B cell (primary cell): ENCODE measurements around the gene SPSB3. TPM values are rescaled to one million over a fixed set of nuclear protein-coding genes. Genes with fewer than 3 reads are reported as not detected.

Source experiments
- ATAC-seq: fragments of 200-7000 bp; cut with Tn5 transposase; one replicate; pipeline ENCODE4 v1.10.0; 2021; ENCODE audit warnings: low read depth, mild to moderate bottlenecking, moderate number of reproducible peaks, moderate library complexity
- CTCF ChIA-PET: fragments of 350-600 bp; sonication (Branson Sonifier 250); formaldehyde crosslinking; loops from one replicate; lab custom pipeline; 2021; ENCODE audit warnings: antibody characterized with exemption, inconsistent platforms; lab: Charles Lee
- POLR2A ChIA-PET: fragments of 350-600 bp; sonication (Branson Sonifier 250); formaldehyde crosslinking; loops from one replicate; lab custom pipeline; 2021; ENCODE audit warnings: antibody characterized with exemption; lab: Charles Lee
- DNase-seq: peaks from one replicate; pipeline ENCODE4 v3.0.0; 2013
- H2AFZ ChIP-seq: 2 replicates; pipeline ENCODE4 v1.6.1; 2012; ENCODE audit warnings: mild to moderate bottlenecking, low read depth, low read length; ENCODE audit not compliant: insufficient read depth, poor library complexity, severe bottlenecking
- H3K27ac ChIP-seq, 2 donors: 1 replicate in 1 of 2; 2 replicates in 1 of 2; pipeline ENCODE4 v1.5.1; 2012 to 2013; ENCODE audit warnings: low read length in 2 of 2, mild to moderate bottlenecking in 2 of 2, moderate library complexity in 1 of 2
- H3K27me3 ChIP-seq, 4 experiments: fragments of 200-600 bp in 1 of 4; sonication (generic) in 1 of 4; replicated peaks in 1 of 4; 1 replicate in 2 of 4; 2 replicates in 2 of 4; pipeline versions ENCODE4 v1.6.1 to v1.7.0; 2013 to 2016; ENCODE audit warnings: low read length in 3 of 4, mild to moderate bottlenecking in 2 of 4, mixed read lengths in 1 of 4, moderate library complexity in 1 of 4; ENCODE audit not compliant: insufficient read depth in 4 of 4, control insufficient read depth in 3 of 4; ENCODE audit errors: control extremely low read depth in 1 of 4
- H3K36me3 ChIP-seq, 2 experiments: replicated peaks in 1 of 2; 1 replicate in 1 of 2; 2 replicates in 1 of 2; pipeline versions ENCODE4 v1.6.1 to v1.7.1; 2013; ENCODE audit warnings: low read length in 1 of 2; ENCODE audit not compliant: insufficient read depth in 2 of 2, control insufficient read depth in 1 of 2; ENCODE audit errors: control extremely low read depth in 1 of 2, extremely low read depth in 1 of 2
- H3K4me1 ChIP-seq, 2 donors: fragments of 200-600 bp in 1 of 2; sonication (generic) in 1 of 2; 1 replicate in 1 of 2; 2 replicates in 1 of 2; pipeline versions ENCODE4 v1.5.1 to v1.6.1; 2013 to 2017; ENCODE audit warnings: low read length in 2 of 2; ENCODE audit not compliant: control insufficient read depth in 2 of 2, insufficient read depth in 2 of 2
- H3K4me2 ChIP-seq: replicated peaks from 2 replicates; pipeline ENCODE3; 2012; ENCODE audit warnings: mild to moderate bottlenecking, low read depth, low read length; ENCODE audit not compliant: poor library complexity, severe bottlenecking
- H3K4me3 ChIP-seq, 5 experiments: fragments of 200-600 bp in 1 of 5; sonication (generic) in 1 of 5; 1 replicate in 3 of 5; 2 replicates in 2 of 5; pipeline versions ENCODE4 v1.5.1 to v1.7.0; 2011 to 2016; ENCODE audit warnings: low read length in 4 of 5, mild to moderate bottlenecking in 4 of 5, low read depth in 2 of 5, control low read depth in 1 of 5, moderate library complexity in 1 of 5; ENCODE audit not compliant: insufficient read depth in 1 of 5; ENCODE audit errors: control extremely low read depth in 1 of 5, extremely low read depth in 1 of 5
- H3K79me2 ChIP-seq: fragments of 200-600 bp; sonication (generic); one replicate; pipeline ENCODE4 v1.6.0; 2016; ENCODE audit warnings: low read length; ENCODE audit not compliant: control insufficient read depth, insufficient read depth
- H3K9ac ChIP-seq: fragments of 200-600 bp; sonication (generic); 2 replicates; pipeline ENCODE4 v1.6.1; 2017; ENCODE audit warnings: mild to moderate bottlenecking, low read length, moderate library complexity
- H3K9me3 ChIP-seq, 3 donors: one replicate each; pipeline versions ENCODE4 v1.6.1 to v1.7.1; 2013; ENCODE audit warnings: low read length in 2 of 3; ENCODE audit not compliant: control insufficient read depth in 2 of 3, insufficient read depth in 1 of 3; ENCODE audit errors: control extremely low read depth in 1 of 3
- H4K20me1 ChIP-seq: 2 replicates; pipeline ENCODE4 v1.6.0; 2012; ENCODE audit warnings: mild to moderate bottlenecking, low read length; ENCODE audit not compliant: insufficient read depth, control insufficient read depth, poor library complexity, severe bottlenecking
- H3K27ac Mint-ChIP-seq: one replicate; pipeline ENCODE4 v1.8.0; 2021; ENCODE audit warnings: mixed read lengths
- H3K27me3 Mint-ChIP-seq: one replicate; pipeline ENCODE4 v1.8.0; 2021; ENCODE audit warnings: mixed read lengths
- H3K4me1 Mint-ChIP-seq: one replicate; pipeline ENCODE4 v1.8.0; 2021; ENCODE audit warnings: mixed read lengths
- H3K4me3 Mint-ChIP-seq: one replicate; pipeline ENCODE4 v1.8.0; 2021; ENCODE audit warnings: mixed read lengths
- H3K9me3 Mint-ChIP-seq: one replicate; pipeline ENCODE4 v1.8.0; 2022; ENCODE audit warnings: mixed read lengths; ENCODE audit not compliant: insufficient read depth
- CTCF ChIP-seq: fragments of 200-600 bp; IDR thresholded peaks from one replicate; pipeline ENCODE4 v1.8.0; 2022; ENCODE audit warnings: antibody characterized with exemption, mild to moderate bottlenecking
- EZH2 ChIP-seq: IDR thresholded peaks from 2 replicates; pipeline ENCODE4 v1.6.1; 2012; ENCODE audit warnings: borderline replicate concordance, low read depth, mild to moderate bottlenecking, moderate library complexity, low read length; ENCODE audit not compliant: insufficient read depth, poor library complexity, severe bottlenecking
- WGBS: methylation state at CpG from one replicate; pipeline ENCODE4 v1.1.5; 2013; ENCODE audit warnings: missing lambda C conversion rate; ENCODE audit not compliant: insufficient coverage; 5-methylcytosine and 5-hydroxymethylcytosine counted together
- intact Hi-C: fragments of 100-400 bp; cut with micrococcal nuclease; formaldehyde crosslinking; loops from one replicate; pipeline ENCODE4 v1.10.0; 2022
- polyA plus RNA-seq: library from polyadenylated mRNA; depleted of rRNA; stranded (reverse); fragments of >200 nt; gene quantifications from 2 replicates; pipeline ENCODE4 v1.2.3, GENCODE V29; 2012
- total RNA-seq, 2 donors: library from RNA; stranded (reverse); fragments of 120-200 nt in 1 of 2; gene quantifications; 1 replicate in 1 of 2; 2 replicates in 1 of 2; pipeline versions ENCODE4 v1.2.3 to v1.2.4, GENCODE V29; 2013 to 2022

The SPSB3 gene
- total and polyA plus RNA-seq, 2 donors (not counting 1 experiment from before 2014, with no cell fraction given) = 91.2 to 264 TPM

GRCh38 chr16:1787322-1788094 lies 5.1 kb upstream of the SPSB3 start:
- H3K9me3 Mint-ChIP-seq = no peaks in the 10 kb centered on the region
- H3K4me1 Mint-ChIP-seq = peaks cover 10% of the 10 kb centered on the region
- peaks cover 0 to 12% of the 10 kb centered on the region in 2 donors for H3K4me1 ChIP-seq
- intact Hi-C loops = no loop called here
- POLR2A ChIA-PET = interaction anchor here (0.5 kb wide), 1 partner anchor 15 kb away, joined by 3 read pairs; the partner anchor contains the start of genes EME2 and MRPS34
- H3K27ac Mint-ChIP-seq = no peak overlapping the region
- no peak overlapping the region for H3K4me3 ChIP-seq
- H2AFZ ChIP-seq = no peak overlapping the region
- H3K4me3 Mint-ChIP-seq = no peak overlapping the region
- no peak overlapping the region for H3K27ac ChIP-seq
- CTCF ChIA-PET = no interaction called here
- no peaks in the 10 kb centered on the region for H3K27me3 ChIP-seq
- H3K79me2 ChIP-seq = peaks cover 63% of the 10 kb centered on the region
- 95% methylated on average over 44 of the region's 44 CpGs for WGBS
- TF ChIP-seq EZH2 = no peak
- no peak for TF ChIP-seq CTCF
- peaks cover 57% of the 10 kb centered on the region for H4K20me1 ChIP-seq
- DNase-seq (no peak), ATAC-seq (no peak)
- H3K9me3 ChIP-seq = no peaks in the 10 kb centered on the region
- H3K4me2 ChIP-seq = no peak overlapping the region
- H3K36me3 ChIP-seq = peaks cover 0 to 33% of the 10 kb centered on the region in 2 experiments
- H3K27me3 Mint-ChIP-seq = no peaks in the 10 kb centered on the region
- no peak overlapping the region for H3K9ac ChIP-seq

- Mint-ChIP-seq H3K9me3 (no peaks in the 10 kb centered on the region), H3K4me3 (no peak overlapping the region), H3K27me3 (no peaks in the 10 kb centered on the region), H3K27ac (no peak overlapping the region), H3K4me1 (peaks cover 10% of the 10 kb centered on the region)
- H3K36me3 ChIP-seq = peaks cover 0 to 33% of the 10 kb centered on the region in 2 experiments
- peaks cover 57% of the 10 kb centered on the region for H4K20me1 ChIP-seq
- no peak overlapping the region for H2AFZ ChIP-seq
- no peak overlapping the region for H3K4me2 ChIP-seq
- intact Hi-C loops = no loop called here
- ATAC-seq (no peak), DNase-seq (no peak)
- peaks cover 0 to 12% of the 10 kb centered on the region in 2 donors for H3K4me1 ChIP-seq
- 96% methylated on average over 6 of the region's 6 CpGs for WGBS
- H3K9ac ChIP-seq = no peak overlapping the region
- H3K9me3 ChIP-seq = no peaks in the 10 kb centered on the region
- ChIA-PET CTCF (no interaction called here), POLR2A (interaction anchor here (0.5 kb wide), 1 partner anchor 14 kb away, joined by 3 read pairs; the partner anchor contains the start of genes EME2 and MRPS34)
- no peak overlapping the region for H3K27ac ChIP-seq
- H3K79me2 ChIP-seq = peaks cover 65% of the 10 kb centered on the region
- H3K4me3 ChIP-seq = no peak overlapping the region
- no peak for TF ChIP-seq EZH2
- no peak for TF ChIP-seq CTCF
- H3K27me3 ChIP-seq = no peaks in the 10 kb centered on the region
Observed at GRCh38 chr16:1787056-1787321, 4.6 kb upstream of the SPSB3 start.
